HL-60 (cell line): Measurements from ENCODE around the gene CALML3.

ENCODE experiments used
- DNase-seq, 2 experiments: peaks; one replicate each; pipeline ENCODE4 v3.0.0-alpha.2; 2010 to 2020; ENCODE audit warnings: low read depth in 1 of 2, low spot score in 1 of 2
- H3K27ac ChIP-seq: fragments of 250-450 bp; sonication (Bioruptor Pico); replicated peaks from 2 replicates; pipeline ENCODE4 v1.5.1; 2020; ENCODE audit warnings: mild to moderate bottlenecking, moderate library complexity
- H3K27me3 ChIP-seq: fragments of 250-450 bp; sonication (Bioruptor Pico); 2 replicates; pipeline ENCODE4 v1.5.1; 2021; ENCODE audit warnings: mild to moderate bottlenecking, moderate library complexity; ENCODE audit not compliant: insufficient read depth, poor library complexity, severe bottlenecking
- H3K4me3 ChIP-seq: replicated peaks from 2 replicates; pipeline ENCODE4 v1.5.1; 2011; ENCODE audit warnings: mild to moderate bottlenecking, control low read depth, low read length; ENCODE audit not compliant: insufficient read depth
- CTCF ChIP-seq: IDR thresholded peaks from one replicate; pipeline ENCODE4 v1.5.1; 2011; ENCODE audit warnings: low read length, control low read depth, inconsistent platforms; ENCODE audit not compliant: insufficient read depth
- GABPA ChIP-seq: IDR thresholded peaks from 2 replicates; pipeline ENCODE4 v1.6.1; 2012; ENCODE audit warnings: low read depth
- POLR2AphosphoS5 ChIP-seq: IDR thresholded peaks from 2 replicates; pipeline ENCODE4 v1.6.1; 2012; ENCODE audit warnings: low read depth
- REST ChIP-seq: IDR thresholded peaks from 2 replicates; pipeline ENCODE4 v1.6.1; 2012; ENCODE audit warnings: low read depth; ENCODE audit not compliant: insufficient replicate concordance
- SPI1 ChIP-seq: IDR thresholded peaks from 2 replicates; pipeline ENCODE4 v1.6.1; 2012; ENCODE audit warnings: low read depth, mild to moderate bottlenecking, borderline replicate concordance

Gene CALML3

DNA sequence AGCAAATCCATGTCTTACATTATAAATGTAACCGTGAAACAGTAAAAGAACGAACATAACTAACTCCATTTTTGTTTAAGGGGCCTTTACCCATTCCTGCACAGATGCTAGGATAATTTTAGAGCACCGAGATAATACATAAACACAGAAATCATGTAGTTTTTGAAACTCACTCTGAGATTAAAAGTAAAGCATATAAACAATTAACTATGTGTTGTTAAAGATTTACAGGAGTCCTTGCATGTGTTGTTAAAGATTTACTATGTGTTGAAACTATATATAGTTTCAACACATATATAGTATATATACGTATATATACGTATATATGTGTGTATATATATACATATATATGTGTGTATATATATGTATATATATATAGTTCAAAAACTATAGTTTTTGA, 7.2 kb upstream of the CALML3 start:
- TF ChIP-seq CTCF (no peak), POLR2AphosphoS5 (no peak), GABPA (no peak), SPI1 (no peak), REST (no peak)
- DNase-seq: no peak
- H3K27ac ChIP-seq: no peak overlapping the region
- H3K27me3 ChIP-seq: no peaks in the 10 kb centered on the region
- no peak overlapping the region for H3K4me3 ChIP-seq

DNA sequence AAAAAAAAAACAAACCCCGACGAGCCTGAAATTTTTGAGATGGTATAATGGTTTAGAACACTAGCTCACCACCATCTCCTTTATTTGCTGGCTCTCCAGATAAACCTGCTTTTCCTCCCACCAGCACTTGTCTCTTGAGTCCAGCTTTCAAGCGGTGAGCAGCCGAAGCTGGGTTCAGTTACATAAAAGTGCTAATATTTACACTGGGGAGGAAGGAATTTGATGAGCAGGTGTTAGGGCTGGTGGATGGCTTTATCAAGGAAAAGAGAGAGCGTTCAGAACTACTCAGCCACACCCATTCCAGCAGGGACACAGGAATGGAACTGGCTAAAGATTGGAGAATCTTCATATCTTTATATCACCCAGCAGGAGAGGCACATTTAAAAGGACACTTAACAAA, 6.6 kb upstream of the CALML3 start:
- H3K27ac ChIP-seq: no peak overlapping the region
- H3K27me3 ChIP-seq: no peaks in the 10 kb centered on the region
- H3K4me3 ChIP-seq: no peak overlapping the region
- DNase-seq: no peak
- TF ChIP-seq CTCF: no peak
- TF ChIP-seq GABPA: no peak
- no peak for TF ChIP-seq REST
- TF ChIP-seq SPI1: no peak
- TF ChIP-seq POLR2AphosphoS5: no peak

GRCh38 chr10:5519054-5519453, 5.7 kb upstream of the CALML3 start:
- Histone ChIP-seq H3K27me3 (no peaks in the 10 kb centered on the region), H3K4me3 (no peak overlapping the region), H3K27ac (no peak overlapping the region)
- TF ChIP-seq SPI1: no peak
- no peak for DNase-seq

DNA sequence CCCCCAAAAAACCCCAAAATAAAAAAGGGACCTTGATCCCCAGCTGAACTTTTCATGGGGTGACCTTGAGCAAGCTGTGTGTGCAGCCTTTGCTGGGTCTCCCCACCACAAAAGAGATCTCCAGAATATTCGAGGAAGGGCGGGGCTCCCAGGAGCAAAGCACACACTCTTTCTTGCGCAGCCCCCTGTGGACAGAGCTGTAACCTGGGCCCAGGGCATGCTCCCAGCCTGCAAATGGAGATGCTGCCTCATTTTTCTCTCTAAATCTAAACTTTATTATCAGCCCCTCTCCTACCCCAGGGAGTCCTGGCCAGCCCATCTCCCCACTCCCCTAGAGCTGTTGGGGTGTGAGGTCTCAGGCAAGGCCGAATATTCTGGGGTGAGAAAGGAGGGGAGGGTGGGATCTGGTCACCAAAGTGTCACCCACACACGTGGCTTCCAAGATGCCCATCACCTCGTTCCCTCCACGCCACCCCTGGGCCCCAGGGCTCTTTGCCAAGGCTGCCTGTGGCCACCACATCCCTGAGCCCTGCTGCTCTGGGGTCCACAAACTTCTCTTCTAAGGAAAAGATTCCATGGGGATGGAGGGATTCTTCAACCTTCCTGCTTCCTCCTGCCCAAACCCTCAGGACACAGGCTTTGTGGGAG, 1.7 kb upstream of the CALML3 start:
- no peaks in the 10 kb centered on the region for H3K27me3 ChIP-seq
- no peak for DNase-seq
- H3K27ac ChIP-seq: no peak overlapping the region
- TF ChIP-seq CTCF (no peak), SPI1 (no peak), POLR2AphosphoS5 (no peak), REST (no peak), GABPA (no peak)
- H3K4me3 ChIP-seq: no peak overlapping the region
